DMS114 treated with DMSO at 0.1 percent for 48 hours (cell line): ENCODE results near the gene SLC47A2.
"Not testable (repeated sequence)": the region's sequence is repeated elsewhere in the genome, so short reads cannot be mapped to it uniquely, and the experiment has no call there.

Experiments
- DNase-seq: peaks from one replicate; lab custom pipeline; 2025; ENCODE audit not compliant: unreplicated experiment; lab: John Stamatoyannopoulos, UW

SLC47A2 gene

GRCh38 chr17:19671433-19671832 lies 45.0 kb downstream of the SLC47A2 start:
- DNase-seq = no peak

DNA sequence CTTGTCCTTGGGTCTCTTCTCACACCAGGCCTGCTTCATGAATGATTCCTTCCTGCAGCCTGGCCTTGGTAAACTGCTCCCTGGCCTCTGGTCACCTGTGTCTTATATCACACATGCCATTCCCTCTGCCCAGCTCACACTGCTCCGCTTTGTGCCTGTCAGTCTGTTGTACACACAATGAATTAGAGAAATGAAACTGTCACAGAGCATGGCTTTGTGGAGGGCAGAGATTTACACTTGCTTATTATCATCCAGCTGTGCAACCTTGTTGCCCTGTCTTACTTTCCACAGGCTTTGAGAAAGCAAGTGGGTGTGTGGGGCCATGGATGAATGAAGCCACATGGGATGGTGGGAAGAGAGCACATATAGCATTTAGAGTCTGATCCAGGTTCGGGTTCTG lies 45.5 kb downstream of the SLC47A2 start:
- no peak for DNase-seq

DNA sequence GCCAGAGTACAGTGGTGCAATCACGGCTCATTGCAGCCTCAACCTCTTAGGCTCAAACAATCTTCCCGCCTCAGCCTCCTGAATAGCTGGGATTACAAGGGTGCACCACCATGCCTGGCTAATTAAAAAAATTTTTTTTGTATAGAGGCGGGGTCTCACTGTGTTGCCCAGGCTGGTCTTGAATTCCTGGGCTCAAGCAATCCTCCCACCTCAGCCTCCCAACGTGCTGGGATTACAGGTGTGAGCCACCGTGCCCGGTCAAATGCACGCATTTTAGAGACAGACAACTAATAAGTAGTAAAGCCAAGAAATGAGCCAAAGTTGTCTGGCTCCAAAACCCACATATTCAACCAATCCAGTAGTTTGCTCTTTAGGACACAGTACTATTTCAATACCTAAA lies 46.7 kb downstream of the SLC47A2 start:
- DNase-seq = not testable (repeated sequence)

DNA sequence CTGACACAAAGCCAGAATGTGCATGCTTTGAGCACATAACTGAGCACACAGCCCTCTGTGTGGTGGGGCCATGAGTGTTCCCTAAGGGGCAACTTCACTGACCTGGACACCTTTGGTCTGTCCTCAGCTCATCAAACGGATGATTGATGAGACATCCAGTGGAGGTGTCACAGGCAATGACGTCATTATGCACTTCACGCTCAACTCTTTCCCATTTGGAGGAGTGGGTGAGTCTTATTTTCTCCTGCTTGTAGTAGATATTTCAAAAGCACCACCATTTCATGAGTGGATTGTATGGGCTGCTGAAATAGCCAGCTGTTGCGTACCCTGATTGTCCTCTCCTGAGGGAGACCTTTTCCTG lies 51.6 kb downstream of the SLC47A2 start:
- no peak for DNase-seq

GRCh38 chr17:19664136-19664820 lies 52.1 kb downstream of the SLC47A2 start:
- DNase-seq = no peak

DNA sequence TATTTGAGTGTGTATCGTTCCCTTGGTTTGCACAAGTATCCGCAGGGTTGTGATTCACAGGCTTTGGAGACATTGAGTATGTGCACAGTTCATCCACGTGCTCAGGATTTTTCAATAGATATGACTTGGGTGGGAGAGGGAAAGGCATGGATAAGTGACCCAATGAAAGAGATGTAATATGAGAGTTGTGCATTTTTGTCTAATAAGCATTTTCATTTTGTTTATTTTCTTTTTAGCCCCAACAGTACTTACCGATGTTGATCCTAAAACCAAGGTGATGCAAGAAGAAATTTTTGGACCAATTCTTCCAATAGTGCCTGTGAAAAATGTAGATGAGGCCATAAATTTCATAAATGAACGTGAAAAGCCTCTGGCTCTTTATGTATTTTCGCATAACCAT lies 53.3 kb downstream of the SLC47A2 start:
- DNase-seq = no peak

DNA sequence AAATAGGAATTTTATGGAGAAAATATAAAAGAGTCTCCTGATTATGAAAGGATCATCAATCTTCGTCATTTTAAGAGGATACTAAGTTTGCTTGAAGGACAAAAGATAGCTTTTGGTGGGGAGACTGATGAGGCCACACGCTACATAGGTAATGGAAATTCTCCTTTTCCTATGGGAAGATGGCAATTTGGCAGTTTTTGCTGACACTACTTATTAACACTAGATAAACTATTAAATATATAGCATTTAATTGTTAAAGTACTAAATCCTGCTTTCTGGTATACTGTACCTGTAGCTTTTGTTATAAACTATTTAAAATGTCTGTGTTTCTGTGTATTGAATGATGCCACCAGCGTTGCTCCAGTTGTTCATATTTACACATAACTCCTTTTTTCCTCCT lies 55.3 kb downstream of the SLC47A2 start:
- no peak for DNase-seq

DNA sequence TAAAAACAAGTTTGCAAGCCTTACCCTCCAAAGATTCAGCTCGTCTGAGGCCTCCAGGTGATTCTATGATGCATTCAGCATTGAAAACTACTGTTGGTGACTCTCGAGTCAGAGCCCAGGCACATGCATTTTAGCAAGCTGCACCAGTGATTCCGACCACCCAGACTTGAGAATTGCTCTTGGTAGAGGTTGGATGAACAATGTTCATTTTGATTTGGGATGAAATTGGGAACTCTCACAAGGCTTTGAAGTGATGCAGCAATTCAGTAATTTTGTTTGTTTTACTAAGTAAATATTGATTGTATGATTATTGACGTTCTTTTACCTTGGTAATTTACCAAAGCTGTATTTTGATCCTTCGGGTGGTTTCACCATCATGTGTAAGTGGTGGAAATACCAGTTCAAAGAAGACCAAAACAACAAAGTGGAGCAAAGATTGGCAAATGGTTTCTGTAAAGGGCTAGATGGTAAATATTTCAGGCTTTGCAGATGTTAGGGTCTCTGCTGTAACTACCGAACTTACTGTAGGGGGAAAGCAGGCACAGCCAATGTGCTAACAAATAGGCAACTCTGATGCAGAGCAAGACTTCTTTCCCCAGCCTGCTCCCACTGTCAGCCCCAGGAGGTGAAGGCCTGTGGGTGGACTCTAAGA lies 56.0 kb downstream of the SLC47A2 start:
- no peak for DNase-seq

DNA sequence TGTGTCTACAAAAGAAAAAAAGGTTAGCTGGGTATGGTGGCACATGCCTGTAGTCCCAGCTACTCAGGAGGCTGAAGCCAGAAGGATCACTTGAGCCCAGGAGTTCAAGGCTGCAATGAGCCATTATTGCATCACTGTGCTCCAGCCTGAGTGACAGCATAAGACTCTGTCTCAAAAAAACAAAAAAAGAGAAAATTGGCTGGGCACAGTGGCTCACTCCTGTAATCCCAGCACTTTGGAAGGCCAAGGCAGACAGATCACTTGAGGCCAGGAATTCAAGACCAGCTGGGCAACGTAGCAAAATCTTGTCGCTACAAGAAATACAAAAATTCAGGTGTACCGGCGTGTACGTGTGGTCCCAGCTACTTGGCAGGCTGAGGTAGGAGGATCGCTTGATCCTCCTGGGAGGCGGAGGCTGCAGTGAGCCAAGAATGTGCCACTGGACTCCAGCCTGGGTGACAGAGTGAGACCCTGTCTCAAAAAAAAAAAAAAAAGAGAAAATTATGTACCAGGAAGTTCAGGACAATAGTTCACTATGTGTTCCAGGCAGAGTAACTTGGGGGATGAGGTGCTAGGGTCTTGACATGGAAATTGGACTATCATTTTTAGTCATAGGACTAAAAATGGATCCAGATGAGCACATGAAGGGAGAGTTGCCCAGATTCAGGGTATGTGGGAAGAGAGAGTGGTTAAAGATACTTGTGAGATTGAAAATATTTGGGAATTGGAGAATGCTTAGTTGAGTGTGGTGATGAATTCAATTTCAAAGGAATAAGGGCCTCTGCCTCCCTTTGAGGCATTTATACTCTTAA lies 56.8 kb downstream of the SLC47A2 start:
- no peak for DNase-seq

GRCh38 chr17:19656851-19657581 lies 59.4 kb downstream of the SLC47A2 start:
- no peak for DNase-seq

DNA sequence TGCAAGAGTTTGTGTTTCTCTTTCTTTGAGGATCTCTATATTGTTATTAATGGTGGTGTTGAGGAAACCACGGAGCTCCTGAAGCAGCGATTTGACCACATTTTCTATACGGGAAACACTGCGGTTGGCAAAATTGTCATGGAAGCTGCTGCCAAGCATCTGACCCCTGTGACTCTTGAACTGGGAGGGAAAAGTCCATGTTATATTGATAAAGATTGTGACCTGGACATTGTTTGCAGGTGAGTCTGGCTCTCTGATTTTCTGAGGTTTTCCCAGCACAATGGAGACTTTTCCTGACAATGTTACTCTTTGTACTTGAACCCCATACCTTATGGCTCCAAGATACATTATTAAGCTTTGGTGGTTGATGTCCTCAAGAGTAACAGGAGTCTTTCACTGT lies 60.0 kb downstream of the SLC47A2 start:
- DNase-seq = no peak

- DNase-seq = no peak
Measured at GRCh38 chr17:19654896-19655295, 61.5 kb downstream of the SLC47A2 start.

- DNase-seq = no peak
Measured at GRCh38 chr17:19654342-19654886, 62.0 kb downstream of the SLC47A2 start.

DNA sequence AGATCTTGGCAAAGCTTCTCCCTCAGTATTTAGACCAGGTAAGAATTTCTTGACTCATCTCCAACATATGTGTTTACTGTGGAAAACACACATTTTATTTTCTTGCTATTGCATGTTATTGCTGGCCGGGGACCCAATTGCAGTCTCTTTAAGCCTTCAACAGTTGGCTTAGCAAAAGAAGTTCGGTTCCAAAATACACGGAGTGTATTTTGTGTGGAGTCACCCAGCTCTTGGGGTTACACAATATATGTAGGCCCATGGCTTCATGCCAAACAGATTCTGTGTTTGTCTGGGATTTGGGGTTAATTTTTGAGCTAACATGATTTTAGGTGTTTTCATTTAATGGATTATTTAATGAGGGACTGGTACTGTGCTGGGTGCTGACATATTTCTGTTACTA lies 63.8 kb downstream of the SLC47A2 start:
- no peak for DNase-seq

- no peak for DNase-seq
Measured at GRCh38 chr17:19651451-19652238, 64.7 kb downstream of the SLC47A2 start.

GRCh38 chr17:19650826-19651225 lies 65.6 kb downstream of the SLC47A2 start:
- no peak for DNase-seq

- no peak for DNase-seq
Measured at GRCh38 chr17:19649274-19649541, 67.2 kb downstream of the SLC47A2 start.

DNA sequence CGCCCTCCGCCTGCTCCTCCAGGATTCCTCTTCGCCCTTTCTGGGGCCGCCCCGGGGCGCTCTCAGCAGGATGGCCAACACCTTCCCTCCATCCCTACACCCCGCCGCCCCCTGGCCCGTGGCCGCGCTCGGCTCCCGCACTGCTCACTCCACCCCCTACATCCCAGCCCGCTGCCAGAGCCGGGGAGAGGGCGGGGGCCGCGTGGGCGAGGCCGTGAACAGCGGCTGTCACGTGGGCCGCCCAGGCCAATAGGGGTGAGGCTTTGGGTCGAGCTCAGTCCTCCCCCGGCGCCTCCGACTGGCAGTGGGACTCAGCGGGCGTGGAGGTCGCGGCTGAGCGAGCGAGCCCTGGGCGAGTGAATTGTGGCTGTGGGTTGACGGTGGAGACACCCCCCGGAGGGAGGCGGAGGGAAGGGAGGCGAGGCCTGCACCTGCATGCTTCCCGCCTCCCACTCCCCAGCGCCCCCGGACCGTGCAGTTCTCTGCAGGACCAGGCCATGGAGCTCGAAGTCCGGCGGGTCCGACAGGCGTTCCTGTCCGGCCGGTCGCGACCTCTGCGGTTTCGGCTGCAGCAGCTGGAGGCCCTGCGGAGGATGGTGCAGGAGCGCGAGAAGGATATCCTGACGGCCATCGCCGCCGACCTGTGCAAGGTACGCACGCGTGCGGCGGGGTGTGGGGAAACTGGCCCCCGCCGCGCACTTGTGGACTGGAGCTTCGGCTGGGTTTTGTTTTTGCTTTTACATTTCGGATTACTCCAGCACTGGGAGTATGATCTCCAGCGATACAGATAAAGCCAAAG lies 67.7 kb downstream of the SLC47A2 start, which contains the start of gene ALDH3A2:
Gene ALDH3A2 (plus strand): TSS at position 277 of the 799 bp plus-strand sequence. CDS start 221 bp downstream, at position 498.
- DNase-seq = peak; percentile 54

DNA sequence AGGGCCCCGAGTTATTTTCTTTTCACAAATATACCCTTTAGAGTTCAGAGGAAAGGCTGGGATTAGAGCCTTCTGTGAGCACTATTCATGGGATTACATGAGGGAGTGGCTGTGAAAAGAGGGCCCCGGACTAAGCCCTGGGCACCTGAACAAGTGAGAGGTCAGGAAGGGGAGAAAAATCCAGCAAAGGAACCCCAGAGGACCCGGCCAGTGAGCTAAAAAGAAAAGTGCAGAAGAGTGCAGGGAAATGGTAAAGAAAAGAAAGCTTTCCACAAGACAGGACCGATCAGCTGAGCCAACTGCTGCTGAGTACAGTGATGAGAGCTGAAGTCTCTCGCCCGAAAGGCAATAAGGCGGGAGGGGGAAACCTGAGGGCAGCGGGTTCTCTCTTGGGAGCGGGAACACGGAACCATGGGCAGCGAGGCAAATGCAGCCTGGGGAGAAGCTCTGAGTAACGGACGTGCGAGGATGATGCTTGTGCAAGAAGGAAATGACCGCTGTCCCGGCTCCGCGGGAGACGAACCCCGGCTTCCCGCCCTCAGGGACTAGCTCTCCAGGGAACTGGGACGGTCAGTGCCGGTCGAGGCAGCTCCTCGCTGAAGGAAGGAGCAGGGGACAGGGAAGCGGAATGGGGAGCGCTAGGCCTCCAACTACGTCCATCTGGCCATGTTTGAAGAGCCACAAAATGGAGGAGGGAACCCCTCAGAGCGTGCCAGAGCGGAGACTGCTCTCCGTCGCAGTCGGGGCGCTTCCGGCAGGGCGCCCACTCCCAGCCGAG lies 68.5 kb downstream of the SLC47A2 start:
- DNase-seq = peak; percentile 10
